ENCODE measurements around the gene DNAAF3.
"Not testable (repeated sequence)": the region's sequence is repeated elsewhere in the genome, so short reads cannot be mapped to it uniquely, and the experiment has no call there.

Gene DNAAF3

GRCh38 chr19:55157064-55157908 lies 9.1 kb downstream of the DNAAF3 start, which contains the start of gene TNNI3:
Gene TNNI3 (minus strand): TSS chr19:55157732. CDS start chr19:55157589, 143 bp downstream.
- DNase-seq (ENCODE audit: low read depth, low spot score): no peak

GRCh38 chr19:55156202-55157063 lies 10.0 kb downstream of the DNAAF3 start:
- no peak overlapping the region for H3K27ac ChIP-seq
- DNase-seq (ENCODE audit: low read depth, low spot score): no peak

More at GRCh38 chr19:55157064-55157908, 9.1 kb downstream of the DNAAF3 start, which contains the start of gene TNNI3:
- H3K27ac ChIP-seq: no peak within 1 kb of the TSS

GRCh38 chr19:55155784-55156183 lies 10.6 kb downstream of the DNAAF3 start:
- H3K27ac ChIP-seq; DNase-seq (ENCODE audit: low read depth, low spot score): not testable (repeated sequence)

- H3K27ac ChIP-seq: no peak overlapping the region
- DNase-seq (ENCODE audit: low read depth, low spot score): no peak
Measured at GRCh38 chr19:55153652-55154264, 12.7 kb downstream of the DNAAF3 start.

- H3K27ac ChIP-seq: no peak overlapping the region
- no peak for DNase-seq (ENCODE audit: low read depth, low spot score)
Measured at GRCh38 chr19:55152017-55152416, 14.4 kb downstream of the DNAAF3 start.

- no peak within 1 kb of the TSS for H3K27ac ChIP-seq
- no peak for DNase-seq (ENCODE audit: low read depth, low spot score)
Measured at GRCh38 chr19:55149078-55150003, 17.1 kb downstream of the DNAAF3 start, which contains the start of gene TNNT1. Gene TNNT1 (minus strand): TSS chr19:55149206. CDS start chr19:55147157, 2,049 bp downstream.

GRCh38 chr19:55147545-55148251 lies 18.7 kb downstream of the DNAAF3 start:
- H3K27ac ChIP-seq: no peak overlapping the region
- no peak for DNase-seq (ENCODE audit: low read depth, low spot score)

GRCh38 chr19:55146705-55147273 lies 19.6 kb downstream of the DNAAF3 start:
- DNase-seq (ENCODE audit: low read depth, low spot score): no peak
- no peak overlapping the region for H3K27ac ChIP-seq

- DNase-seq (ENCODE audit: low read depth, low spot score): no peak
- H3K27ac ChIP-seq: no peak overlapping the region
Measured at GRCh38 chr19:55146078-55146704, 20.2 kb downstream of the DNAAF3 start.

- DNase-seq (ENCODE audit: low read depth, low spot score): no peak
- H3K27ac ChIP-seq: no peak overlapping the region
Measured at GRCh38 chr19:55145232-55145631, 21.2 kb downstream of the DNAAF3 start.

GRCh38 chr19:55141696-55142095 lies 24.7 kb downstream of the DNAAF3 start:
- no peak for DNase-seq (ENCODE audit: low read depth, low spot score)
- no peak overlapping the region for H3K27ac ChIP-seq

- H3K27ac ChIP-seq: no peak overlapping the region
- no peak for DNase-seq (ENCODE audit: low read depth, low spot score)
Measured at GRCh38 chr19:55137915-55138314, 28.5 kb downstream of the DNAAF3 start.

- no peak overlapping the region for H3K27ac ChIP-seq
- DNase-seq (ENCODE audit: low read depth, low spot score): no peak
Measured at GRCh38 chr19:55136399-55137102, 29.9 kb downstream of the DNAAF3 start.

GRCh38 chr19:55134736-55135135 lies 31.7 kb downstream of the DNAAF3 start:
- no peak for DNase-seq (ENCODE audit: low read depth, low spot score)
- H3K27ac ChIP-seq: no peak overlapping the region

- no peak overlapping the region for H3K27ac ChIP-seq
- no peak for DNase-seq (ENCODE audit: low read depth, low spot score)
Measured at GRCh38 chr19:55133639-55134444, 32.6 kb downstream of the DNAAF3 start.

- no peak overlapping the region for H3K27ac ChIP-seq
- DNase-seq (ENCODE audit: low read depth, low spot score): no peak
Measured at GRCh38 chr19:55132453-55133129, 33.8 kb downstream of the DNAAF3 start.

All from epithelial cell of prostate (primary cell).